ENCODE data around the gene RNASE13.

DNA sequence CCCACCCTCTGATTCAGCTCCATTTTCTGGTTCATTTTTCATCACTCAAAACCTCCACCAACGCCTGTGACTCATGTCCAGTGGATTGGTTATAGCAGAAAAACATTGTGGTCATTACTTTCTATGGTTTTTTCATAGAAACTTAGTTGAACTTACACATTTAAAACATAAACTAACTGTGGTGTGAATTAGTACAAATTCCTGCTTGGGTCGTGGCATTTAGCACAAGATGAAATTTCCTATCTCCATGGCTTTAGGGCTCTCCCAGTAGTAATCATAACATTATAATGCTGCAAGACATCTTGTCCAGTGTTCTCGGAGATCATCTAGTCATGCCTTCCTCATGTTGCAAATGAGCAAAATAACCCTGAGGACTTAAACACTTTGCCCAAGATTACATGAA, 14.7 kb upstream of the RNASE13 start:
- TF ChIP-seq, protein P1, sequence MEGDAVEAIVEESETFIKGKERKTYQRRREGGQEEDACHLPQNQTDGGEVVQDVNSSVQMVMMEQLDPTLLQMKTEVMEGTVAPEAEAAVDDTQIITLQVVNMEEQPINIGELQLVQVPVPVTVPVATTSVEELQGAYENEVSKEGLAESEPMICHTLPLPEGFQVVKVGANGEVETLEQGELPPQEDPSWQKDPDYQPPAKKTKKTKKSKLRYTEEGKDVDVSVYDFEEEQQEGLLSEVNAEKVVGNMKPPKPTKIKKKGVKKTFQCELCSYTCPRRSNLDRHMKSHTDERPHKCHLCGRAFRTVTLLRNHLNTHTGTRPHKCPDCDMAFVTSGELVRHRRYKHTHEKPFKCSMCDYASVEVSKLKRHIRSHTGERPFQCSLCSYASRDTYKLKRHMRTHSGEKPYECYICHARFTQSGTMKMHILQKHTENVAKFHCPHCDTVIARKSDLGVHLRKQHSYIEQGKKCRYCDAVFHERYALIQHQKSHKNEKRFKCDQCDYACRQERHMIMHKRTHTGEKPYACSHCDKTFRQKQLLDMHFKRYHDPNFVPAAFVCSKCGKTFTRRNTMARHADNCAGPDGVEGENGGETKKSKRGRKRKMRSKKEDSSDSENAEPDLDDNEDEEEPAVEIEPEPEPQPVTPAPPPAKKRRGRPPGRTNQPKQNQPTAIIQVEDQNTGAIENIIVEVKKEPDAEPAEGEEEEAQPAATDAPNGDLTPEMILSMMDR (IDR thresholded peaks at IDR 0.05) = no peak
- no peak for TF ChIP-seq ZFX (IDR thresholded peaks at IDR 0.05; ENCODE audit: borderline replicate concordance)

All from 22Rv1 (cell line).